ENCODE results near the gene LY6G5C. TPM values are rescaled to one million over a fixed set of nuclear protein-coding genes. Genes with fewer than 3 reads are reported as not detected.

LY6G5C gene
- total and polyA plus RNA-seq, 2 of the 13 experiments (the other 11 are each of a cell fraction or from before 2014, with no cell fraction given): 0.33 to 0.55 TPM

GRCh38 chr6:31655349-31656237, 25.3 kb downstream of the LY6G5C start, which contains the start of gene APOM (continued):
- TF ChIP-seq, protein P1, sequence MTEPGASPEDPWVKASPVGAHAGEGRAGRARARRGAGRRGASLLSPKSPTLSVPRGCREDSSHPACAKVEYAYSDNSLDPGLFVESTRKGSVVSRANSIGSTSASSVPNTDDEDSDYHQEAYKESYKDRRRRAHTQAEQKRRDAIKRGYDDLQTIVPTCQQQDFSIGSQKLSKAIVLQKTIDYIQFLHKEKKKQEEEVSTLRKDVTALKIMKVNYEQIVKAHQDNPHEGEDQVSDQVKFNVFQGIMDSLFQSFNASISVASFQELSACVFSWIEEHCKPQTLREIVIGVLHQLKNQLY (CRISPR knock-in tag; IDR thresholded peaks at IDR 0.05): peak; percentile 92
- TF ChIP-seq HOXA7 (CRISPR knock-in tag; IDR thresholded peaks at IDR 0.05): 0 out of 2 replicates have a peak, but pooled peaks have one; percentile 64
- peak; percentile 65; the same call in 1 of the 2 replicates for TF ChIP-seq ZNF891 (CRISPR knock-in tag; IDR thresholded peaks at IDR 0.05)
- peak; percentile 93; the same call in 1 of the 2 replicates for TF ChIP-seq RXRA (CRISPR knock-in tag; IDR thresholded peaks at IDR 0.05)
- peak; percentile 21; the same call in 1 of the 2 replicates for TF ChIP-seq CEBPB (IDR thresholded peaks at IDR 0.05; ENCODE audit: borderline replicate concordance, low read depth, low read length)
- TF ChIP-seq NRL (CRISPR knock-in tag; IDR thresholded peaks at IDR 0.05; ENCODE audit: borderline replicate concordance): no peak
- TF ChIP-seq NCOA1 (CRISPR knock-in tag; IDR thresholded peaks at IDR 0.05): no peak
- no peak for TF ChIP-seq SIN3B (IDR thresholded peaks at IDR 0.05; ENCODE audit: low read length)
- TF ChIP-seq ARID2 (CRISPR knock-in tag; IDR thresholded peaks at IDR 0.05; ENCODE audit: borderline replicate concordance): peak; percentile 99
- TF ChIP-seq, protein P2, sequence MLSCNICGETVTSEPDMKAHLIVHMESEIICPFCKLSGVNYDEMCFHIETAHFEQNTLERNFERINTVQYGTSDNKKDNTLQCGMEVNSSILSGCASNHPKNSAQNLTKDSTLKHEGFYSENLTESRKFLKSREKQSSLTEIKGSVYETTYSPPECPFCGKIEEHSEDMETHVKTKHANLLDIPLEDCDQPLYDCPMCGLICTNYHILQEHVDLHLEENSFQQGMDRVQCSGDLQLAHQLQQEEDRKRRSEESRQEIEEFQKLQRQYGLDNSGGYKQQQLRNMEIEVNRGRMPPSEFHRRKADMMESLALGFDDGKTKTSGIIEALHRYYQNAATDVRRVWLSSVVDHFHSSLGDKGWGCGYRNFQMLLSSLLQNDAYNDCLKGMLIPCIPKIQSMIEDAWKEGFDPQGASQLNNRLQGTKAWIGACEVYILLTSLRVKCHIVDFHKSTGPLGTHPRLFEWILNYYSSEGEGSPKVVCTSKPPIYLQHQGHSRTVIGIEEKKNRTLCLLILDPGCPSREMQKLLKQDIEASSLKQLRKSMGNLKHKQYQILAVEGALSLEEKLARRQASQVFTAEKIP (CRISPR knock-in tag; IDR thresholded peaks at IDR 0.05; ENCODE audit: borderline replicate concordance): no peak
- TF ChIP-seq SMAD1 (CRISPR knock-in tag; IDR thresholded peaks at IDR 0.05; ENCODE audit: borderline replicate concordance, low read depth): peak; percentile 88
- TF ChIP-seq DMTF1 (CRISPR knock-in tag; IDR thresholded peaks at IDR 0.05): no peak
- peak; percentile 79 for TF ChIP-seq GFI1 (CRISPR knock-in tag; IDR thresholded peaks at IDR 0.05; ENCODE audit: borderline replicate concordance)
- TF ChIP-seq ZNF766 (CRISPR knock-in tag; IDR thresholded peaks at IDR 0.05; ENCODE audit: borderline replicate concordance): peak; percentile 95
- TF ChIP-seq, protein P3, sequence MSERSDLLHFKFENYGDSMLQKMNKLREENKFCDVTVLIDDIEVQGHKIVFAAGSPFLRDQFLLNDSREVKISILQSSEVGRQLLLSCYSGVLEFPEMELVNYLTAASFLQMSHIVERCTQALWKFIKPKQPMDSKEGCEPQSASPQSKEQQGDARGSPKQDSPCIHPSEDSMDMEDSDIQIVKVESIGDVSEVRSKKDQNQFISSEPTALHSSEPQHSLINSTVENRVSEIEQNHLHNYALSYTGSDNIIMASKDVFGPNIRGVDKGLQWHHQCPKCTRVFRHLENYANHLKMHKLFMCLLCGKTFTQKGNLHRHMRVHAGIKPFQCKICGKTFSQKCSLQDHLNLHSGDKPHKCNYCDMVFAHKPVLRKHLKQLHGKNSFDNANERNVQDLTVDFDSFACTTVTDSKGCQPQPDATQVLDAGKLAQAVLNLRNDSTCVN (CRISPR knock-in tag; IDR thresholded peaks at IDR 0.05; ENCODE audit: borderline replicate concordance): peak; percentile 92
- peak; percentile 90; the same call in 1 of the 2 replicates for TF ChIP-seq ZFP1 (CRISPR knock-in tag; IDR thresholded peaks at IDR 0.05)
- TF ChIP-seq HDAC6 (IDR thresholded peaks at IDR 0.05; ENCODE audit: low read depth, low read length): no peak
- TF ChIP-seq, protein P4, sequence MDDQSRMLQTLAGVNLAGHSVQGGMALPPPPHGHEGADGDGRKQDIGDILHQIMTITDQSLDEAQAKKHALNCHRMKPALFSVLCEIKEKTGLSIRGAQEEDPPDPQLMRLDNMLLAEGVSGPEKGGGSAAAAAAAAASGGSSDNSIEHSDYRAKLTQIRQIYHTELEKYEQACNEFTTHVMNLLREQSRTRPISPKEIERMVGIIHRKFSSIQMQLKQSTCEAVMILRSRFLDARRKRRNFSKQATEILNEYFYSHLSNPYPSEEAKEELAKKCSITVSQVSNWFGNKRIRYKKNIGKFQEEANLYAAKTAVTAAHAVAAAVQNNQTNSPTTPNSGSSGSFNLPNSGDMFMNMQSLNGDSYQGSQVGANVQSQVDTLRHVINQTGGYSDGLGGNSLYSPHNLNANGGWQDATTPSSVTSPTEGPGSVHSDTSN (CRISPR knock-in tag; IDR thresholded peaks at IDR 0.05; ENCODE audit: borderline replicate concordance): no peak
- TF ChIP-seq ZNF383 (CRISPR knock-in tag; IDR thresholded peaks at IDR 0.05; ENCODE audit: borderline replicate concordance): no peak; the same call in 1 of the 2 replicates
- TF ChIP-seq, protein P5, sequence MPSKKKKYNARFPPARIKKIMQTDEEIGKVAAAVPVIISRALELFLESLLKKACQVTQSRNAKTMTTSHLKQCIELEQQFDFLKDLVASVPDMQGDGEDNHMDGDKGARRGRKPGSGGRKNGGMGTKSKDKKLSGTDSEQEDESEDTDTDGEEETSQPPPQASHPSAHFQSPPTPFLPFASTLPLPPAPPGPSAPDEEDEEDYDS (CRISPR knock-in tag; IDR thresholded peaks at IDR 0.05): peak; percentile 97
- TF ChIP-seq GATAD1 (CRISPR knock-in tag; IDR thresholded peaks at IDR 0.05): peak; percentile 82
- TF ChIP-seq KLF13 (CRISPR knock-in tag; IDR thresholded peaks at IDR 0.05): no peak
